G401.6 (cell line): Measurements from ENCODE around the gene ELOF1.

Source experiments
- FAIRE-seq: peaks from 2 replicates; lab custom pipeline; 2012; peaks lifted over from hg19 to GRCh38; lab: Jason Lieb, UNC

The ELOF1 gene

GRCh38 chr19:11534948-11535347 is 24.1 kb downstream of the ELOF1 start:
- no peak for FAIRE-seq

GRCh38 chr19:11534538-11534937 is 24.5 kb downstream of the ELOF1 start:
- FAIRE-seq: no peak

- no peak for FAIRE-seq
Observed at GRCh38 chr19:11530432-11530831, 28.6 kb downstream of the ELOF1 start.

GRCh38 chr19:11528551-11529341 is 30.3 kb downstream of the ELOF1 start, which contains the start of gene ECSIT:
TSS of gene ECSIT (minus strand) at chr19:11529134. CDS start at chr19:11519170, 9,964 bp downstream.
- peak; percentile 98 for FAIRE-seq

GRCh38 chr19:11519138-11519537 is 39.9 kb downstream of the ELOF1 start:
- FAIRE-seq: no peak

- FAIRE-seq: no peak
Observed at GRCh38 chr19:11513946-11514345, 45.1 kb downstream of the ELOF1 start.

GRCh38 chr19:11510444-11510843 is 48.6 kb downstream of the ELOF1 start:
- no peak for FAIRE-seq

- FAIRE-seq: no peak
Observed at GRCh38 chr19:11507370-11508078, 51.5 kb downstream of the ELOF1 start.

- no peak for FAIRE-seq
Observed at GRCh38 chr19:11506967-11507366, 52.1 kb downstream of the ELOF1 start.

- FAIRE-seq: no peak
Observed at GRCh38 chr19:11506101-11506555, 52.9 kb downstream of the ELOF1 start.

- FAIRE-seq: peak; percentile 77
Observed at GRCh38 chr19:11505504-11506100, 53.4 kb downstream of the ELOF1 start, which contains the start of gene ZNF653. TSS of gene ZNF653 (minus strand) at chr19:11505839. CDS start at chr19:11505786, 53 bp downstream.

GRCh38 chr19:11505032-11505503 is 54.0 kb downstream of the ELOF1 start:
- peak; percentile 93 for FAIRE-seq

- FAIRE-seq: no peak
Observed at GRCh38 chr19:11504502-11505031, 54.5 kb downstream of the ELOF1 start.
